Thyroid gland (tissue), 4 donors: ENCODE results near the gene TLR8. TPM values are rescaled to one million over a fixed set of nuclear protein-coding genes. Genes with fewer than 3 reads are reported as not detected.

Experiments
- DNase-seq, 2 donors: peaks; one replicate each; pipeline ENCODE4 v3.0.0-alpha.2; 2019
- H3K27ac ChIP-seq, 3 donors: fragments of 200-600 bp; sonication (generic); 1 replicate in 2 of 3; 2 replicates in 1 of 3; pipeline ENCODE4 v1.5.1; 2016 to 2019; ENCODE audit warnings: mild to moderate bottlenecking in 1 of 3, moderate library complexity in 1 of 3
- H3K27me3 ChIP-seq: fragments of 200-600 bp; sonication (generic); one replicate; pipeline ENCODE4 v1.5.1; 2019
- H3K36me3 ChIP-seq, 2 donors: fragments of 200-600 bp; sonication (generic); one replicate each; pipeline ENCODE4 v1.5.1; 2016 to 2019
- H3K4me1 ChIP-seq, 2 donors: fragments of 200-600 bp; sonication (generic); one replicate each; pipeline ENCODE4 v1.5.1; 2017 to 2019
- H3K4me3 ChIP-seq, 3 donors: fragments of 200-600 bp; sonication (generic); replicated peaks in 1 of 3; 1 replicate in 2 of 3; 2 replicates in 1 of 3; pipeline ENCODE4 v1.5.1; 2016; ENCODE audit warnings: mild to moderate bottlenecking in 1 of 3
- H3K9me3 ChIP-seq: fragments of 200-600 bp; sonication (generic); one replicate; pipeline ENCODE4 v1.5.1; 2017
- CTCF ChIP-seq, 6 experiments: fragments of 200-600 bp in 3 of 6; fragments of 450-650 bp in 3 of 6; sonication (generic) in 3 of 6; IDR thresholded peaks; one replicate each; pipeline ENCODE4 v1.5.1; 2016 to 2019; ENCODE audit warnings: antibody characterized with exemption in 6 of 6, mild to moderate bottlenecking in 2 of 6, inconsistent platforms in 1 of 6, moderate library complexity in 1 of 6
- POLR2A ChIP-seq, 2 donors: fragments of 450-650 bp; IDR thresholded peaks; one replicate each; pipeline ENCODE4 v1.6.1; 2017; ENCODE audit warnings: antibody characterized with exemption in 2 of 2, mild to moderate bottlenecking in 2 of 2, moderate library complexity in 1 of 2
- WGBS, 2 donors: methylation state at CpG; one replicate each; pipeline ENCODE4 v1.1.5; 2017; 5-methylcytosine and 5-hydroxymethylcytosine counted together
- intact Hi-C: fragments of 100-400 bp; cut with DNase I; formaldehyde crosslinking; loops from one replicate; pipeline ENCODE4 v1.15.1; 2023
- total RNA-seq, 4 donors: library from RNA; depleted of rRNA; stranded (reverse); fragments of >200 nt; gene quantifications; one replicate each; pipeline ENCODE4 v1.2.3, GENCODE V29; 2016

TLR8 gene
- total RNA-seq, 4 donors from 2014 or later, result 0.45 to 1.7 (median 0.62) TPM

DNA sequence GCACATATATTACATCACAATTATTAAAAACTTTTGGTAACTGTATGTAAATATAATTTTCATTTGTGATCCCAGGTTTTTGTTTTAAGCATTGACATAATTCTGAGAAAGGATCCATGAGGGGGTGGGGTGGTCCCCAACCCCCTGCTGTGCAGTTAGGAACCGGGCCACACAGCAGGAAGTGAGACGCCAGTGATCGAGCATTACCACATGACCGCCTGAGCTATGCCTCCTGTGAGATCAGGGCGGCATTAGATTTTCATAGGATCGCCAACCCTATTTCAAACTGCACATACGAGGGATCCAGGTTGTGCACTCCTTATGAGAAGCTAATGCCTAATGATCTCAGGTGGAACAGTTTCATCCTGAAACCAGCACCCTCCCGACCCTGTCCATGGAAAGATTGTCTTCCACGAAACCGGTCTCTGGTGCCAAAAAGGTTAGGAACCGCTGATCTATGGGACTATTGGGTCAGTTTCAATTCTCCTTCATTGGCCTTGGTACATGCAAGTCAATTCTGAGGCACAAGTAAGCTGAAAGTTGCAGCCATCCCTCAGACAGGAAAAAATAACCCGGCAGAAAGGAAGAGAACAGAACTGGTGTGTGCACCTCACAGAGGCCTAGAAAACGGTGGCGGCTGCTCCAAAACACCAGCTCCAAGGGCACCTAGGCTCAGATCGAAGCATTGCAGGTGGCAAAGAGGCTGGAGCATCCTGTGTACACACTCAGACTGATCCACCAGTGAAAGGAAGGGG is 61.5 kb downstream of the TLR8 start:
- WGBS, 2 donors, result 74 to 83% methylated on average over 5 to 13 of the region's 15 CpGs
- intact Hi-C loops, result no loop called here
- H3K27me3 ChIP-seq, result no peaks in the 10 kb centered on the region
- TF ChIP-seq CTCF (IDR thresholded peaks at IDR 0.05) (no peak), POLR2A (IDR thresholded peaks at IDR 0.05) (no peak)
- no peak overlapping the region for H3K4me3 ChIP-seq
- no peaks in the 10 kb centered on the region for H3K4me1 ChIP-seq
- no peaks in the 10 kb centered on the region for H3K9me3 ChIP-seq
- no peaks in the 10 kb centered on the region for H3K36me3 ChIP-seq
- DNase-seq, result no peak
- H3K27ac ChIP-seq, result no peak overlapping the region

DNA sequence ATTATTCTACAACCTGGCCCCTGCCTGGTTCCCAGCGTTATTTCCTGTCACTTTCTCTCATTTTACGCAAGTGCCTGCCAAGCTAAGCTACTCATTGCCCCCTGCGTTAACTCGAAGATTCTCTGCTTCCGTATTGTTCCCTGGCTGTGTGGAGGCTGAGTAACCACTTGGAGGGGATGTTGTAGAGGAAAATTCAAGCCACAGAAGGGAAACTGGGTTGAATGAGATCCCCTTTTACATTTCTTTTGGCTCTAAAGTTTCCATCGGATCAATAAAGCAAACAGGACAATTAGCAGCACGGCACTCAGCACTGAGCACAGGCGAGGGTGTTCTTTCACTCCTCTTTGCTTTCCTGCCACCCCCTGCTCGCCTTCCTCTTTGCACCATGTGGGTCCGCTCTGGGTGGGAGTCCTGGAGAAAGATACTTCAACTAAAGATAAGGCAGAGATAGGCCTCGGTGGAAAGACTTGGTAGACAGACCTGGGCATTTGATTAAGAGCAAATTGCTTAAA is 64.3 kb downstream of the TLR8 start:
- TF ChIP-seq CTCF (IDR thresholded peaks at IDR 0.05) (peak in 1 of 6 experiments; percentile 16), POLR2A (IDR thresholded peaks at IDR 0.05) (no peak)
- H3K9me3 ChIP-seq, result no peaks in the 10 kb centered on the region
- no peak overlapping the region for H3K4me3 ChIP-seq
- WGBS, 2 donors, result 44 to 49% methylated on average over 11 of the region's 11 CpGs
- no peak for DNase-seq
- peak overlapping the region; percentile 30 to 69 (median 44) for H3K27ac ChIP-seq
- H3K36me3 ChIP-seq, result no peaks in the 10 kb centered on the region
- no peaks in the 10 kb centered on the region for H3K4me1 ChIP-seq
- intact Hi-C loops, result loop anchor here (10.0 kb wide), 1 partner anchor 514 kb away; no protein-coding TSS in a partner anchor
- H3K27me3 ChIP-seq, result no peaks in the 10 kb centered on the region

- no peaks in the 10 kb centered on the region for H3K36me3 ChIP-seq
- DNase-seq, result no peak
- H3K9me3 ChIP-seq, result no peaks in the 10 kb centered on the region
- no peaks in the 10 kb centered on the region for H3K4me1 ChIP-seq
- WGBS, 2 donors, result 62 to 77% methylated on average over 9 of the region's 12 CpGs
- no peak for TF ChIP-seq CTCF (IDR thresholded peaks at IDR 0.05)
- peak overlapping the region; percentile 30 to 69 (median 44) for H3K27ac ChIP-seq
- intact Hi-C loops, result loop anchor here (10.0 kb wide), 1 partner anchor 513 kb away; no protein-coding TSS in a partner anchor
- H3K27me3 ChIP-seq, result no peaks in the 10 kb centered on the region
- no peak overlapping the region for H3K4me3 ChIP-seq
These were observed 65.0 kb downstream of the TLR8 start for GRCh38 chrX:12971282-12972003.

GRCh38 chrX:12972243-12972642 is 65.8 kb downstream of the TLR8 start:
- Histone ChIP-seq H3K27ac (peak overlapping the region in 1 of 3 donors; percentile 69), H3K4me3 (no peak overlapping the region), H3K9me3 (no peaks in the 10 kb centered on the region), H3K4me1 (no peaks in the 10 kb centered on the region), H3K27me3 (no peaks in the 10 kb centered on the region), H3K36me3 (no peaks in the 10 kb centered on the region)
- WGBS, 2 donors, result 84 to 87% methylated on average over 6 of the region's 6 CpGs
- intact Hi-C loops, result loop anchor here (10.0 kb wide), 1 partner anchor 513 kb away; no protein-coding TSS in a partner anchor
- TF ChIP-seq POLR2A (IDR thresholded peaks at IDR 0.05), result no peak
- TF ChIP-seq CTCF (IDR thresholded peaks at IDR 0.05), result no peak
- DNase-seq, result no peak

Other genes starting within 250 kb of the TLR8 start
- 10 to 100 TPM; 16.6 to 31.7 (median 27.2) TPM for gene PRPS2, start 115.2 kb upstream of the TLR8 start, total RNA-seq
- gene TLR7, start 39.5 kb upstream of the TLR8 start, total RNA-seq, result under 1 TPM; 0.54 to 0.67 (median 0.60) TPM
- 1,000 to 10,000 TPM in 3 of 4 donors, 100 to 1,000 TPM in 1; 854 to 2,672 (median 1,302) TPM for gene TMSB4X, start 68.5 kb downstream of the TLR8 start, total RNA-seq
- gene FAM9C, start 138.0 kb downstream of the TLR8 start, total RNA-seq, result under 1 TPM in 1 of 4 donors, not detected in 3; 0.11 TPM